SW 1271 (cell line): Measurements from ENCODE around the gene FHDC1.

Source experiments
- DNase-seq, 2 experiments: peaks; one replicate each; lab custom pipeline; 2025; lab: John Stamatoyannopoulos, UW

The FHDC1 gene

GRCh38 chr4:153005899-153006381, 69.8 kb downstream of the FHDC1 start:
- no peak for DNase-seq

- no peak for DNase-seq
Measured at GRCh38 chr4:153008578-153009199, 72.6 kb downstream of the FHDC1 start.

DNA sequence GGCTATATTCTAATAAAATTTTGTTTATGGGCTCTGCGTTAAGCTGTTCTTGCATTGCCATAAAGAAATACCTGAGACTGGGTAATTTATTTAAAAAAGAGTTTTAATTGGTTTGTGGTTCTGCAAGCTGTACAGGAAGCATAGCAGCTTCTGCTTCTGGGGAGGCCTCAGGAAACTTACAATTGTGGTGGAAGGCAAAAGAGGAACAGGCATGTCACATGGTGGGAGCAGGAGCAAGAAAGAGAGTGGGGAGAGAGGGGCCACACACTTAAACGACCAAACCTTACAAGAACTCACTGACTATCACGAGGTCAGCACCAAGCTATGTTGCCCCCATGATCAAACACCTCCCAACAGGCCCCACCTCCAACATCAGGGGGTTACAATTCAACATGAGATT, 74.0 kb downstream of the FHDC1 start:
- DNase-seq: no peak

- no peak for DNase-seq
Measured at GRCh38 chr4:153013202-153013977, 77.3 kb downstream of the FHDC1 start.

DNA sequence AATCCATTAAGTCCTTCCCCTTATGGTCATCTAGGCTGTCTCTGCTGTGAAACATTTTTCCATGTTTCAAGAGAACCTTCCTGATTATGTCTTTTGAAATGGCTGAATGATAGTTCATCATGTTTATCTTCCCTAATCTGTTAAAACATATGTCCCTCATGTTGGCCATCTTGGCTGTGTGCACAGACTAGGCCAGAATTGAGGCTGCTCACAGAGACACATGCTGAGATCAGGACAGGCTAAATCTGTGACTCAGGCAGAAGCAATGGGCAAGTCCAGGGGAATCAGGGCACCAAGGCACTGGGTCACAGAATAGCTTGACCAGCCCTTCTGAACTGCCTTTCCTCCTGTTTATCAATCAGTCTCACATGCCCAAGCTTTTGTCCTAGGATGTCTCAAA, 78.3 kb downstream of the FHDC1 start:
- no peak for DNase-seq

GRCh38 chr4:153016592-153016991, 80.5 kb downstream of the FHDC1 start:
- DNase-seq: no peak

DNA sequence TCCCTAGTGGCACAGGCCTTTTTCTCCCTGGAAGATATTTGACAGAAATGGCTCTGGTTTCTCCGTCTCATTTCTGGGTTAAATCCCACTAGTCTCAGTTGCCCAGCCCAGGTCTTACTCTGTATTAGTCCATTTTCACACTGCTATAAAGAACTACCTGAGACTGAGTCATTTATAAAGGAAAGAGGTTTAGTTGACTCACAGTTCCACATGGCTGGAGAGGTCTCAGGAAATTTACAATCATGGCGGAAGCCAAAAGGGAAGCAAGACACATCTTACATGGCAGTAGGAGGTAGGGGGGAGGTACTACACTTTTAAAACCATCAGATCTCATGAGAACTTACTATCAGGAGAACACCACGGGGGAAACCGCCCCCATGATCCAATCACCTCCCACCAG, 81.9 kb downstream of the FHDC1 start:
- no peak for DNase-seq

GRCh38 chr4:153018684-153019083, 82.6 kb downstream of the FHDC1 start:
- no peak for DNase-seq

GRCh38 chr4:153019906-153020305, 83.8 kb downstream of the FHDC1 start:
- no peak for DNase-seq

- no peak for DNase-seq
Measured at GRCh38 chr4:153020457-153020856, 84.3 kb downstream of the FHDC1 start.

- no peak for DNase-seq
Measured at GRCh38 chr4:153021276-153021675, 85.2 kb downstream of the FHDC1 start.

DNA sequence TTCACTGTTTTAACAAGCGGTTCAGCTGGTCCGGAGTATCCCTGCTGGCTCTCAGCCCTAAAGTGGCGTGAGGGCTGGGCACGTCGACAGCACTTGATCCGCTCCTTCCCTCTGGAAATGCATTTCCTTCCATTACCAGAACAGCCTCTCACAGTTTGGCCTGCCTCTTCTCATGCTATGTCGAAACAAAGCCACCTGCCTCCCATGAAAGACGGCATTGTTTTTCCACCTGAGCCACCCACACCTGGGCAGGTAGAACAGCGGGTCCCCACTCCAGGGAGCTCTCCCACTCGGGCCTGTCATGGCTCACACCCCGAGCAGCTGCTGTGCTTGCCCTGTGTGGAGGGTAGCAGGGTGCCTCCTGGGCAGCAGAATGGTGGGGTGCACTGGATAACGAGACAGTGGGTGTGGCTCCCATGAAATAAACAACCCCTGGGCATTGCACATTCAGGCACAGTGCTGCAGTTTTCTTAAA, 86.2 kb downstream of the FHDC1 start:
- DNase-seq: no peak

DNA sequence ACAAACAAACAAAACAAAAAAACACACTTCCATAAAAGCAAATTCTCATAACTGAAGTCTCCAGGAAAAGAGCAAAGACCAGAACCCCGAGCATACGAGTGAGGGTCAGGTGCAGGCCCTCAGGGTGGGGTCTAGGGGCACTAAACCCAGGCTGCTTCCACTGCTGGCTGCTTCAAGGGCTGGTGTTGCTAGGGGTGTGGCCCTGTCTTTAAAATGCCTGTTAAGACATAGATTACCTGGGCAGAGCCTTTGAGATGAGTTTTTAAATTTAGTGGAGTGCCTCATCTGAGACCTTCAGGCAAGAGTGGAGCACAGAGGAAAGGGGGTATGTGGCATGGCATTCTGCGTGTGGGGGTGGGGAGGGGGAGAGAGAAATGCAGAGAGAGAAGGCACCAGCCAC, 87.0 kb downstream of the FHDC1 start:
- DNase-seq: no peak

- DNase-seq: no peak
Measured at GRCh38 chr4:153023692-153024394, 87.7 kb downstream of the FHDC1 start.

DNA sequence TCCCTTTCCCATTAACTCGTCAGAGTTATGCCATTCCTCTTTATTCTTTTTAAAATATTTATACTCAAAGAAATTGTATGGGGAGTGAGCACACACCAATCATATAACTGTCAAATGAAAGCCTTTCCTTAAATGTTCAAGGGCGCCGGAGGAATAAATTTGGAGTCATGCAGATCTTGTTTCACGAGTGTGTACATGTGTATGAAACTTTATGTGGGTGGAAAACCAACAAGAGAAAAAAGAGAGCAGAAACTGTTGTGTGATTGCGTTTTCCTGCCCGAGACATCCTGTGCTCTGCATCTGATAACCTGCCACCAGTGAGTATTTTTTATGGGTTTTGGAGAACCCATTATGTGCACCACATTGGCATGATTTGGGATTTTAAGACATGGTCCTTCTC, 88.3 kb downstream of the FHDC1 start:
- no peak for DNase-seq

GRCh38 chr4:153025406-153025805, 89.3 kb downstream of the FHDC1 start:
- no peak for DNase-seq

DNA sequence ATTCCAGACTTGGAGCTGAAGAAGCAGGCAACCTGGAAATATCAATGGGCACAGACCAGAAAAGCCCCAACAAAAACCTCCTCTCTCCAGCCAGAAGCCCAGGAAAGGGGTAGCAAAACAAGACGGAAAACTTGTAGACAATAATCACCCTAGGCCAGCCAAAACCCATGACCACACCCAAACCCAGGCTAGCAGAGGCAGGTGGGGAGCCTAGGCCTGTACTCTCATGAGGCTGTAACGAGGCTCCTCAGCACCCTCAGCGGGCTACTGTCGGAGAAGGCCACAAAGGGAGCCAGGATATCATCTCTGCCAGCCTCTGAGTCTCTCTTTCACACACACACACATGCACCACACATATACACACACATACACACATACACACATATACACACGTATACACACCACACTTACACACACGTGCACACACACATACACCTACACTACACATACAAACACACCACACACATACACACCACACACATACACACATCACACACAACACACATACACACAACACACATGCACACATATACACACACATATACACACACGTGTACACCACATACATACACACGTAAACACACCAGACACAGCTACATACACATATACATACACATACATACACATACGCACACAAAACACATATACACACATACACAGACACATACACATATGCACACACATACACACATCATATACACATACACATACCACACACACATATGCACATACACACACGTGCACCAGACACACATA, 90.6 kb downstream of the FHDC1 start:
- DNase-seq: no peak

DNA sequence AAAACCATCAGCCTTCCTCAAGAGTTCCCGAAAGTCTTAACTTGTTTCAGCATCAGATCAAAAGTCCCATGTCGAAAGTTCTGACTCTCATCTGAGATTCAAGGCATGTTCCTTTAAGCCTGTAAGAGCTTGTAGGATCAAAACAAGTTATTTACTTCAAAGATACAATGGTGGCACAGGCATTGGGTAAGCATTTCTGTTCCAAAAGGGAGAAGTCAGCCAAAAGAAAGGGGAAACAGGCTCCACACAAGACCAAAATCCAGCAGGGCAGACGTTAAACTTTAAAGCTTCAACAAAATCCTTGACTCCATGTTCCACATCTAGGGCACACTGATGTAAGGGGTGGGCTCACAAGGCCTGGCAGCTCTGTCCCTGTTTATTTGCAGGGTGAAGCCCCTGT, 91.7 kb downstream of the FHDC1 start:
- DNase-seq: no peak

- no peak for DNase-seq
Measured at GRCh38 chr4:153028535-153028934, 92.4 kb downstream of the FHDC1 start.
